Measurements from ENCODE around the gene TEAD1. TPM values are rescaled to one million over a fixed set of nuclear protein-coding genes. Genes with fewer than 3 reads are reported as not detected.

Gene TEAD1
- total RNA-seq, 1 experiment from 2014 or later, result 106 TPM

DNA sequence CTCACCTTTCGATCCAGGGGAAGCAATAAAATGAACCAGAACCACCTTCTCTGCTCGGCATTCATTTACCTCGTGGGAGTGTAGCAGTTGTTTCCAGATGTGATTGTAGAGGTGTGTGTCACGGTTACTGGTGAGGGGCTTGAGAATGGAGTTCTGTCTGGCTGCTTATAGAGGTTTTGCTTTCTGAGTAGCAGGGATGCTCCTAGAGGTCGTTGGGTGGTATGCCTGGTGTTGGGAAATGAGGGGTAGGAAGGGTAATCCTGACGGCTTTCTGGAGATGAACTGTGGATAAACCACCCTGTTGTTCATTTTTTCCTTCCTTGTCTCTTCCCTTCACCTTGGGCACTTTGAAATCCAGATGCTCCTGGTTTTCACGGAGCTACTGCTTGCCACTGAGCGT lies 8.1 kb downstream of the TEAD1 start:
- Histone ChIP-seq H3K27ac (peak overlapping the region; percentile 85; the same call in 1 of the 2 replicates), H4K20me1 (ENCODE audit: insufficient read depth) (no peaks in the 10 kb centered on the region)
- POLR2A ChIA-PET (ENCODE audit: unreplicated experiment), result interaction anchor here (0.7 kb wide), 1 partner anchor 12 kb away, joined by 3 read pairs; no protein-coding TSS in a partner anchor

DNA sequence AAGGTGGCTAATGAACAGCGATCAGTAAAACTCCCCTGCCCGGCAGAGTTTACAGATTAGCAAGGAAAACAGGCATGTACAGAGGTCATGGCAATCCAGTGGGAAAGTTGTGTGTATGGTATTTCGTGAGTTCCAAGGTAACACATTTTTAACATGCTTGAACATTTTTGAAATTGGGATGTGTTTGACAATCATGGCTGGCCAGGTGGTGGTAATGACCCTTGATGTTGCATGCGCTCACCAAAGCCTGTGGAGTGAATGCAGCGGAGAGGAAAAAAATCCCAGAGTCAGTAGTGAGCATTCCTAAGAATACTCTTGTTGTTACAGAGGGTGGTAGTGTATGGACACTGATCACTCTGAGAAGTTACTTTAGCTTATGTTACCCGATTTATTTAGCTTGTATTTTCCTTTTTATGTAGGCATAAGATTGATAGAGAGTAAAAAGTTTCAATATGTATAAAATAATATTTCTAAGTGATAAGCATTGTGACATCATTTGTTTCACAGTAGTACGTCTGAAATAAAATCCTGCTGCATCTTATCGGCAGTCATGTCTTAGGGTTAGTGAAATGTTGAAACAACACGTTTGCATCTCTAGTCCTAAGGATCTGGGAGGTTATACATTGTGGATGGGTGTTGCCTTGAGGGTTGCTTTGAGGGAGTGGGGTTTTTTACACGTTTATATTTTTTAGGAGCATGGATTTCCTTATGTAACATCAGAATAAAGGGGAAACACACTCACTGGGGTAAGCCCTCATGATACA lies 8.7 kb downstream of the TEAD1 start:
- Histone ChIP-seq H3K27ac (peak overlapping the region; percentile 85), H3K4me1 (replicated peaks; ENCODE audit: insufficient read depth) (peaks cover 96% of the 10 kb centered on the region), H3K27me3 (ENCODE audit: insufficient read depth, low read depth) (no peaks in the 10 kb centered on the region), H3K4me2 (peak overlapping the region; percentile 66), H3K9me3 (ENCODE audit: insufficient read depth, low read depth) (no peaks in the 10 kb centered on the region), H3K9me2 (ENCODE audit: insufficient read depth) (no peaks in the 10 kb centered on the region), H3F3A (ENCODE audit: insufficient read depth, low read depth) (peaks cover 41% of the 10 kb centered on the region), H3K36me3 (ENCODE audit: low read depth) (no peaks in the 10 kb centered on the region), H4K20me1 (ENCODE audit: insufficient read depth) (no peaks in the 10 kb centered on the region), H3K4me3 (no peak overlapping the region), H2AFZ (no peak overlapping the region), H3K79me2 (ENCODE audit: low read depth) (peaks cover 97% of the 10 kb centered on the region)
- no TSS peak for BruUV-seq (replicated peaks)
- ChIA-PET CTCF (no interaction called here), POLR2A (ENCODE audit: unreplicated experiment) (interaction anchor here (0.7 kb wide), 1 partner anchor 11 kb away, joined by 3 read pairs; no protein-coding TSS in a partner anchor)
- intact Hi-C loops (cut with micrococcal nuclease; ENCODE audit: unreplicated experiment), result loop anchor here (5.0 kb wide), 1 partner anchor 119 kb away; no protein-coding TSS in a partner anchor
- TF ChIP-seq, protein P1, sequence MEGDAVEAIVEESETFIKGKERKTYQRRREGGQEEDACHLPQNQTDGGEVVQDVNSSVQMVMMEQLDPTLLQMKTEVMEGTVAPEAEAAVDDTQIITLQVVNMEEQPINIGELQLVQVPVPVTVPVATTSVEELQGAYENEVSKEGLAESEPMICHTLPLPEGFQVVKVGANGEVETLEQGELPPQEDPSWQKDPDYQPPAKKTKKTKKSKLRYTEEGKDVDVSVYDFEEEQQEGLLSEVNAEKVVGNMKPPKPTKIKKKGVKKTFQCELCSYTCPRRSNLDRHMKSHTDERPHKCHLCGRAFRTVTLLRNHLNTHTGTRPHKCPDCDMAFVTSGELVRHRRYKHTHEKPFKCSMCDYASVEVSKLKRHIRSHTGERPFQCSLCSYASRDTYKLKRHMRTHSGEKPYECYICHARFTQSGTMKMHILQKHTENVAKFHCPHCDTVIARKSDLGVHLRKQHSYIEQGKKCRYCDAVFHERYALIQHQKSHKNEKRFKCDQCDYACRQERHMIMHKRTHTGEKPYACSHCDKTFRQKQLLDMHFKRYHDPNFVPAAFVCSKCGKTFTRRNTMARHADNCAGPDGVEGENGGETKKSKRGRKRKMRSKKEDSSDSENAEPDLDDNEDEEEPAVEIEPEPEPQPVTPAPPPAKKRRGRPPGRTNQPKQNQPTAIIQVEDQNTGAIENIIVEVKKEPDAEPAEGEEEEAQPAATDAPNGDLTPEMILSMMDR (conservative IDR thresholded peaks at IDR 0.05), result no peak
- TF ChIP-seq EZH2 (IDR thresholded peaks at IDR 0.05; ENCODE audit: low read depth), result no peak
- no peak for DNase-seq

More for the DNA sequence above, 8.1 kb downstream of the TEAD1 start:
- Histone ChIP-seq H2AFZ (no peak overlapping the region), H3K4me1 (replicated peaks; ENCODE audit: insufficient read depth) (peaks cover 96% of the 10 kb centered on the region), H3K27me3 (ENCODE audit: insufficient read depth, low read depth) (no peaks in the 10 kb centered on the region), H3K36me3 (ENCODE audit: low read depth) (no peaks in the 10 kb centered on the region), H3F3A (ENCODE audit: insufficient read depth, low read depth) (peaks cover 34% of the 10 kb centered on the region), H3K79me2 (ENCODE audit: low read depth) (peaks cover 97% of the 10 kb centered on the region), H3K9me2 (ENCODE audit: insufficient read depth) (no peaks in the 10 kb centered on the region), H3K4me3 (no peak overlapping the region), H3K9me3 (ENCODE audit: insufficient read depth, low read depth) (no peaks in the 10 kb centered on the region), H3K4me2 (peak overlapping the region; percentile 66)
- intact Hi-C loops (cut with micrococcal nuclease; ENCODE audit: unreplicated experiment), result loop anchor here (5.0 kb wide), 1 partner anchor 120 kb away; no protein-coding TSS in a partner anchor
- TF ChIP-seq, protein P1 (conservative IDR thresholded peaks at IDR 0.05), result no peak
- TF ChIP-seq EZH2 (IDR thresholded peaks at IDR 0.05; ENCODE audit: low read depth), result no peak
- CTCF ChIA-PET, result no interaction called here
- no TSS peak for BruUV-seq (replicated peaks)
- DNase-seq, result no peak

DNA sequence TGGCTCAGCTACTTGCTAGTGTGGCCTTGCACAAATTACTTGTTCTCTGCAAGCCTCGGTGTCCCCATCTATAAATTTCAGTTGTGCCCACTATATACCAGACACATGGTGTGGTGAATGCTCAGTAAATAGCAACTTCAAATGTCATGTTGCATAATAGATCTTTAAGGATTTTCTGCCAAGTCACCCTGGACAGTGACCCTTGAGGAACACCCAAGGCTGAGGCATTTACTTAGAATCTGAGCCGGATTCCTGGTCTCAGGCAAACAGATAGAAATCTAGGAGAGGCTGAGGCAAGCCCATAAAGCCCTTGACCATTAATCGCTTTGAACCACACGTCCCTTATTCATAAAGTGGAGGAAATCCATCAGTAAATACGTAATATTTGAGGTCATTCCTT lies 9.7 kb downstream of the TEAD1 start:
- Histone ChIP-seq H3K9me3 (ENCODE audit: insufficient read depth, low read depth) (no peaks in the 10 kb centered on the region), H3K4me2 (peak overlapping the region; percentile 66), H3K36me3 (ENCODE audit: low read depth) (no peaks in the 10 kb centered on the region), H3K27ac (peak overlapping the region; percentile 85), H3K9me2 (ENCODE audit: insufficient read depth) (no peaks in the 10 kb centered on the region), H3K4me3 (no peak overlapping the region), H2AFZ (no peak overlapping the region), H3F3A (ENCODE audit: insufficient read depth, low read depth) (peaks cover 46% of the 10 kb centered on the region), H3K79me2 (ENCODE audit: low read depth) (peaks cover 97% of the 10 kb centered on the region), H3K4me1 (replicated peaks; ENCODE audit: insufficient read depth) (peaks cover 96% of the 10 kb centered on the region), H4K20me1 (ENCODE audit: insufficient read depth) (no peaks in the 10 kb centered on the region), H3K27me3 (ENCODE audit: insufficient read depth, low read depth) (no peaks in the 10 kb centered on the region)
- CTCF ChIA-PET, result no interaction called here
- intact Hi-C loops (cut with micrococcal nuclease; ENCODE audit: unreplicated experiment), result loop anchor here (2.0 to 5.0 kb wide), 2 partner anchors 41 to 118 kb away; no protein-coding TSS in a partner anchor
- peak; percentile 46 to 93 for DNase-seq
- POLR2A ChIA-PET (ENCODE audit: unreplicated experiment), result interaction anchor here (0.5 kb wide), 1 partner anchor 654 kb away, joined by 4 read pairs; no protein-coding TSS in a partner anchor
- TF ChIP-seq, protein P1 (conservative IDR thresholded peaks at IDR 0.05), result no peak
- no peak for TF ChIP-seq EZH2 (IDR thresholded peaks at IDR 0.05; ENCODE audit: low read depth)
- no TSS peak for BruUV-seq (replicated peaks)
